Ishikawa (cell line): ENCODE data around the gene ZNF222.

Experiments
- CEBPB ChIP-seq: IDR thresholded peaks from 2 replicates; pipeline ENCODE4 v1.6.1; 2012
- CREB1 ChIP-seq: IDR thresholded peaks from 2 replicates; pipeline ENCODE4 v1.6.1; 2012; ENCODE audit warnings: low read depth
- EGR1 ChIP-seq: IDR thresholded peaks from 2 replicates; pipeline ENCODE4 v1.6.1; 2012
- EP300 ChIP-seq: IDR thresholded peaks from 2 replicates; pipeline ENCODE4 v1.6.1; 2012; ENCODE audit warnings: borderline replicate concordance
- FOXM1 ChIP-seq: IDR thresholded peaks from 2 replicates; pipeline ENCODE4 v1.6.1; 2012; ENCODE audit warnings: low read depth, borderline replicate concordance
- MAX ChIP-seq: IDR thresholded peaks from 2 replicates; pipeline ENCODE4 v1.6.1; 2012
- NFIC ChIP-seq: IDR thresholded peaks from 2 replicates; pipeline ENCODE4 v1.6.1; 2012
- RAD21 ChIP-seq: IDR thresholded peaks from 2 replicates; pipeline ENCODE4 v1.6.1; 2012; ENCODE audit warnings: low read depth
- REST ChIP-seq: IDR thresholded peaks from 2 replicates; pipeline ENCODE4 v1.6.1; 2012; ENCODE audit warnings: low read depth, mild to moderate bottlenecking
- TAF1 ChIP-seq: IDR thresholded peaks from 2 replicates; pipeline ENCODE4 v1.6.1; 2012; ENCODE audit warnings: low read depth, mild to moderate bottlenecking
- TCF12 ChIP-seq: IDR thresholded peaks from 2 replicates; pipeline ENCODE4 v1.6.1; 2012; ENCODE audit warnings: low read depth
- TEAD4 ChIP-seq: IDR thresholded peaks from 2 replicates; pipeline ENCODE4 v1.6.1; 2012
- YY1 ChIP-seq: IDR thresholded peaks from 2 replicates; pipeline ENCODE4 v1.6.1; 2012; ENCODE audit warnings: low read depth
- ZBTB7A ChIP-seq: IDR thresholded peaks from 2 replicates; pipeline ENCODE4 v1.6.1; 2012; ENCODE audit warnings: low read depth
- TF ChIP-seq, protein P1 (sequence below): IDR thresholded peaks from 2 replicates; pipeline ENCODE4 v1.6.1; 2012

ZNF222 gene

DNA sequence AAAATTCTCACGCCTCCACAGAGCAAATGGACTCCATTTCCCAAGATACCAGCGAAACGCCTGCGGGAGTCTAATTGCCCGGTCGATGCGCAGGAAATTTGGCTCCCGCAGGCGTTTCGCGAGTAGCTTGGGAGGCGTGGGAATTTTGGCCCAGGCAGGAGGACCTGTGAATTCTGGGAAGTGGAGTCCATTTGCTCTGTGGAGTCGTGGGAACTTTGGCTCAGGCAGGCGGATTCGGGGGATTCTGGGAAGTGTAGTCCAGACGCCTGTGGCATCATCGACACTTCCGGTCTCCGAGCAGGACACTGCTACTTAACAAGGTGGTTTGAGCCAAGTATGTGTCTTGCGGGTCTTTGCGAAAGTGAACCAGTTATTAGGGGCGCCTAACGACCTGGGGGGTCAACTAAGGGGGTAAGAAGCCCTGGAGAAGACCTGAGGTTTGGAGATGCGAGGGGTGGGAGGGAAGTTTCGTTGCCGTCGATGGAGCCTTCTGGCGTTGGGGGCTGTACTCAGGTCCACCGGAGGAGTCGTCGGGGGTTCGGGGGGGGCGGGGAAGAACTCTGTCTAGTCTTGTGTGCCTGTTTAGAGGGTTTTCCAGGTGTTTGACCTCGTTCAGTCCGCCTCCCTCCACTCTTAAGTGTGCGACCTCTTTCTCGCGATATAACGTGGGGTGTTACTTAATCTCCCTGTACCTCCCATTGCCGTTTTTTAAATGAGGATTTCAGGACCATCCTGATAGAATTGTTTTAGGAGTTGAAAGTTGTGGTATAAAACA, 41.1 kb upstream of the ZNF222 start, which contains the start of gene ZNF155:
TSS of gene ZNF155 (plus strand) at position 277 of the 775 bp plus-strand sequence. CDS start 4,356 bp downstream, outside the sequence.
- TF ChIP-seq FOXM1: no peak
- TF ChIP-seq MAX: no peak
- TF ChIP-seq TEAD4: no peak
- no peak for TF ChIP-seq EGR1
- TF ChIP-seq EP300: no peak
- TF ChIP-seq CREB1: no peak
- TF ChIP-seq CEBPB: no peak
- TF ChIP-seq RAD21: no peak
- peak; percentile 74 for TF ChIP-seq YY1
- TF ChIP-seq, protein P1, sequence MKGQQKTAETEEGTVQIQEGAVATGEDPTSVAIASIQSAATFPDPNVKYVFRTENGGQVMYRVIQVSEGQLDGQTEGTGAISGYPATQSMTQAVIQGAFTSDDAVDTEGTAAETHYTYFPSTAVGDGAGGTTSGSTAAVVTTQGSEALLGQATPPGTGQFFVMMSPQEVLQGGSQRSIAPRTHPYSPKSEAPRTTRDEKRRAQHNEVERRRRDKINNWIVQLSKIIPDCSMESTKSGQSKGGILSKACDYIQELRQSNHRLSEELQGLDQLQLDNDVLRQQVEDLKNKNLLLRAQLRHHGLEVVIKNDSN: 0 out of 2 replicates have a peak, but pooled peaks have one; percentile 9
- TF ChIP-seq ZBTB7A: no peak
- TF ChIP-seq REST: no peak
- TF ChIP-seq NFIC: peak; percentile 79
- TF ChIP-seq TCF12: peak; percentile 27; the same call in 1 of the 2 replicates
- peak; percentile 51; the same call in 1 of the 2 replicates for TF ChIP-seq TAF1

- TF ChIP-seq FOXM1 (no peak), RAD21 (no peak)
Measured at GRCh38 chr19:43984687-43985000, 40.5 kb upstream of the ZNF222 start.

DNA sequence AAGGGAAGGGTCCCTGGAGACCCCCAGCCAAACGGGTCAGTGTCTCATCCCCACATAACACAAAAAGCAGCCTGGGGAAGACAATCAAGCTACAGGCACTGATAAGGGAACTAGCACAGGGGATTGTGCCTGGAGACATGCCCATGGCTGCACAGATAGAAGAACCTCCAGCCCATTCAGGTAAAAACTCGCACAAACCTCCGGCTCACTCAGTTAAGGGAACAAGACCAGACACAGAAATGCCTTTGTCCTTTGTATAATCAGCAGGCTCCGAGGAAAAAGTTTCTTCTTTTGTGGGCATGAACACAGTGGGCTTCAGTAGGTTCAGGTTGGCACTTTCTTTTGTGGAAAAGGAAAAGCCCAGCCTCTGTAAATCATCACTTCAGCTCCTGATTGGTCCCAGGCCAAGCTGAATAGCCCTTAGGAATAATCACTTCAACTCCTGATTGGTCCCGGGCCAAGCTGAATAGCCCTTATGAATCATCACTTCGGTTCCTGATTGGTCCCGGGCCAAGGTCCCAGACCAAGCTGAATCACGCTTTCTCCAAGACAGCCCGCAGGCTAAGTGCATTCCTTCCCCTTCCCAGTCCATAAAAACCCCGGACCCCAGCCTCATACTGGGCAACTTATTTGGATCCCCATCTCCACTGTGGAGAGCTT, 27.4 kb upstream of the ZNF222 start:
- TF ChIP-seq CREB1 (no peak), NFIC (no peak), RAD21 (no peak), FOXM1 (no peak), TAF1 (no peak), YY1 (no peak), EP300 (no peak), MAX (no peak), EGR1 (no peak), TEAD4 (no peak), ZBTB7A (no peak), TCF12 (no peak), REST (no peak), CEBPB (no peak)
- TF ChIP-seq, protein P1: no peak

- TF ChIP-seq YY1 (no peak), TAF1 (no peak), EP300 (no peak), TEAD4 (no peak), FOXM1 (no peak), REST (no peak), EGR1 (no peak), RAD21 (no peak), MAX (no peak), NFIC (no peak), ZBTB7A (no peak)
- TF ChIP-seq, protein P1: no peak
Measured at GRCh38 chr19:44002212-44002565, 23.0 kb upstream of the ZNF222 start.
